Upper lobe of left lung (tissue), 6 donors: ENCODE results near the gene RAB33B. TPM values are rescaled to one million over a fixed set of nuclear protein-coding genes. Genes with fewer than 3 reads are reported as not detected.
A peak's percentile ranks its signal among the peaks of the same experiment; 100 is the strongest.

ENCODE experiments used
- ATAC-seq, 2 donors: fragments of 200-7000 bp; cut with Tn5 transposase; one replicate each; pipeline ENCODE4 v1.9.1; 2022; ENCODE audit warnings: mild to moderate bottlenecking in 2 of 2, moderate library complexity in 2 of 2; ENCODE audit not compliant: low FRiP score in 2 of 2
- DNase-seq, 2 donors: peaks; one replicate each; pipeline ENCODE4 v3.0.0-alpha.2; 2019 to 2020
- H3K27ac ChIP-seq, 4 donors: fragments of 200-600 bp; sonication (generic); one replicate each; pipeline ENCODE4 v1.5.1; 2016 to 2019
- H3K27me3 ChIP-seq, 4 donors: fragments of 200-600 bp; sonication (generic); one replicate each; pipeline ENCODE4 v1.5.1; 2017 to 2019
- H3K36me3 ChIP-seq, 4 donors: fragments of 200-600 bp; sonication (generic); one replicate each; pipeline ENCODE4 v1.5.1; 2016 to 2019
- H3K4me1 ChIP-seq, 4 donors: fragments of 200-600 bp; sonication (generic); one replicate each; pipeline ENCODE4 v1.5.1; 2018 to 2019
- H3K4me3 ChIP-seq, 4 donors: fragments of 200-600 bp; sonication (generic); one replicate each; pipeline ENCODE4 v1.5.1; 2017 to 2019; ENCODE audit warnings: mild to moderate bottlenecking in 2 of 4, moderate library complexity in 1 of 4
- H3K9me3 ChIP-seq, 4 donors: fragments of 200-600 bp; sonication (generic); one replicate each; pipeline ENCODE4 v1.5.1; 2018 to 2019
- CTCF ChIP-seq, 6 experiments: fragments of 450-650 bp in 4 of 6; fragments of 200-600 bp in 2 of 6; sonication (generic) in 2 of 6; IDR thresholded peaks; one replicate each; pipeline ENCODE4 v1.5.1; 2016 to 2019; ENCODE audit warnings: antibody characterized with exemption in 6 of 6
- EP300 ChIP-seq, 4 donors: sonication (generic); formaldehyde crosslinking; IDR thresholded peaks; one replicate each; pipeline ENCODE4 v1.5.1; 2017; ENCODE audit warnings: antibody characterized with exemption in 4 of 4, control low read depth in 2 of 4
- POLR2A ChIP-seq, 4 donors: fragments of 450-650 bp; IDR thresholded peaks; one replicate each; pipeline ENCODE4 v1.5.1; 2016 to 2017; ENCODE audit warnings: antibody characterized with exemption in 4 of 4, mild to moderate bottlenecking in 2 of 4
- POLR2AphosphoS5 ChIP-seq, 2 donors: sonication (generic); formaldehyde crosslinking; IDR thresholded peaks; one replicate each; pipeline ENCODE4 v1.5.1; 2017; ENCODE audit warnings: antibody characterized with exemption in 2 of 2
- WGBS, 2 donors: methylation state at CpG; one replicate each; pipeline ENCODE4 v1.1.5; 2017 to 2018; 5-methylcytosine and 5-hydroxymethylcytosine counted together
- total RNA-seq, 6 donors: library from RNA; depleted of rRNA in 4 of 6; stranded (reverse); fragments of >200 nt in 4 of 6; gene quantifications; one replicate each; pipeline versions ENCODE4 v1.1.0 to v1.2.1, GENCODE V29; 2016 to 2021
- donor health status: DM: no; HTN: no; CAD: no; lungs with moderate emphysema.
- donor health status: DM: no; HTN: yes; CAD: no; lungs with severe emphysema.

Gene RAB33B
- total RNA-seq, 6 donors from 2014 or later, result 8.3 to 19.1 (median 9.4) TPM

DNA sequence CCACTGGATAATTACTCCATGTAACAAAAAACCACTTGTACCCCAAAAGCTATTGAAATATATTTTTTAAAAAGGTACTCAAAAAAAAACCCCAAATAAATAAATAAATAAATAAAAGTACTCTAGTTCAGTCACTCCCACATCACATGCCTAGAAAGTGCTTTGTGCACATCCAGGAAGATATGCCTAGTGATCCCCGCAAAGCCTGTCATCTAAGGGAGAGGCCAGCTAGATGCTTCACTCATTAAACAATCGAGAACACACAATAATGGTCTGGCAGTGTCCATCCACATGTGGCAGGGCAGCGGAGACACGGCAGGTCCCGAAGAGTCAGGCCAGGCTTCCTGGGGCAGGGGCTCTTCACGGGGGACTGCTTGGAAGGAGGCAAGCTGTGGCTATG lies 47.6 kb downstream of the RAB33B start:
- Histone ChIP-seq H3K36me3 (peaks cover 0 to 4% (median 0%) of the 10 kb centered on the region in 4 donors), H3K4me3 (no peak overlapping the region), H3K27me3 (no peaks in the 10 kb centered on the region), H3K27ac (no peak overlapping the region), H3K9me3 (no peaks in the 10 kb centered on the region), H3K4me1 (peaks cover 0 to 8% (median 3%) of the 10 kb centered on the region in 4 donors)
- DNase-seq (no peak), ATAC-seq (peak in 1 of 2 donors; percentile 7)
- TF ChIP-seq POLR2AphosphoS5 (IDR thresholded peaks at IDR 0.05) (no peak), CTCF (IDR thresholded peaks at IDR 0.05) (no peak), EP300 (IDR thresholded peaks at IDR 0.05) (no peak), POLR2A (IDR thresholded peaks at IDR 0.05) (no peak)
- WGBS, 2 donors, result 93 to 94% methylated on average over 2 to 6 of the region's 6 CpGs

- Histone ChIP-seq H3K4me3 (no peak overlapping the region), H3K9me3 (no peaks in the 10 kb centered on the region), H3K27me3 (no peaks in the 10 kb centered on the region), H3K4me1 (peaks cover 0 to 8% (median 3%) of the 10 kb centered on the region in 4 donors), H3K36me3 (peaks cover 0 to 11% (median 5%) of the 10 kb centered on the region in 4 donors), H3K27ac (no peak overlapping the region)
- ATAC-seq, result peak; percentile 54 to 63
- peak in 1 of 2 donors; percentile 31 for DNase-seq
- TF ChIP-seq CTCF (IDR thresholded peaks at IDR 0.05) (no peak), EP300 (IDR thresholded peaks at IDR 0.05) (no peak), POLR2A (IDR thresholded peaks at IDR 0.05) (no peak), POLR2AphosphoS5 (IDR thresholded peaks at IDR 0.05) (no peak)
- WGBS, 2 donors, result 43 to 49% methylated on average over 13 of the region's 13 CpGs
Measured at GRCh38 chr4:139501927-139502899, 48.3 kb downstream of the RAB33B start.

DNA sequence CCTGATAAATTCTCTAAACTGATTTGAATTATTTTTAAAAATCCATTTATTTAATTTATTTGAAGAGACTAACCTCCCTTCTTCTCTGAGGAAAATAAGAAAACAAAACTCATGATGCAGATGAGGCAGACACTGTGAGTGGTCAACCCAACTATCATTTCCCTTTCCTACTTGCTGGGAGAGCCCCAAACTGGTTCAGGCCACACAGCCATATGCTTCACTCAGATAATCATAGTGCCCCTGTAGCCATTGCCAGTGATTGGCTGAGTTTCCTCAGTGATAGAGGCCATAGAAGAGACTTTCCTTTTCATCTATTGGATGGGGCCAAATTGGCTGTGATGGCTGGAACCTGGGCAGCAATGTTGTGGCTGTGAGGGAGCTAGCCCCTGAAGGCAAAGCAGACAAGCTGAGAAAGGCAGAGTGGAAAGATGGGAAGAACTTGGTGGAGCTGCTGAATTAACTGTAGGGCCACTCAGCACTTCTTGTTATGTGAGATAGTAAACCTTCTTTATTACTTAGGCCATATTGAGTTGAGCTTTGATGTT lies 49.8 kb downstream of the RAB33B start:
- TF ChIP-seq POLR2AphosphoS5 (IDR thresholded peaks at IDR 0.05) (no peak), CTCF (IDR thresholded peaks at IDR 0.05) (no peak), POLR2A (IDR thresholded peaks at IDR 0.05) (no peak), EP300 (IDR thresholded peaks at IDR 0.05) (no peak)
- Histone ChIP-seq H3K4me1 (peaks cover 0 to 8% (median 3%) of the 10 kb centered on the region in 4 donors), H3K9me3 (no peaks in the 10 kb centered on the region), H3K27ac (no peak overlapping the region), H3K36me3 (peaks cover 0 to 25% (median 6%) of the 10 kb centered on the region in 4 donors), H3K4me3 (no peak overlapping the region), H3K27me3 (no peaks in the 10 kb centered on the region)
- DNase-seq (no peak), ATAC-seq (no peak)

DNA sequence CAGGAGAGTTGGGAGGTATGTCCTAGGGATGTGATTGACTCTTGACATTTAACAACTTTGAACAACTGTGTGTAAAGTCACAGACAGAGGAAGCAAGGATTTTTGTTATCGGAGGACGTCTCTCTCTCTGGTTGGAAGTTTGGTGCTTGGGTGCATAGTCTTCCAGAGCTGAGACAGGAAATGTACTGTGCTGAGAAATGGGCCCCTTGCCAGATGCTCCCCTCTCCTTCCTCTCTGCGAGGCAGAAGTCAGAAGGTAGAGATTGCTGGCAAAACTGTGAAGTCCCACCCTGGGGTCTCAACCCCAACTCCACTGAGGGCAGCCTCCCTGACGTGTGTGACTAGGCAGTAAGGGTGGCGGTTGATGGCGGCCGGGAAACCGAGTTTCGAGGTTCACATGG lies 52.9 kb downstream of the RAB33B start:
- DNase-seq (no peak), ATAC-seq (no peak)
- H3K27ac ChIP-seq, result no peak overlapping the region
- TF ChIP-seq POLR2AphosphoS5 (IDR thresholded peaks at IDR 0.05) (no peak), CTCF (IDR thresholded peaks at IDR 0.05) (no peak), POLR2A (IDR thresholded peaks at IDR 0.05) (no peak), EP300 (IDR thresholded peaks at IDR 0.05) (no peak)
- peaks cover 0 to 8% (median 3%) of the 10 kb centered on the region in 4 donors for H3K4me1 ChIP-seq
- 79 to 86% methylated on average over 2 to 9 of the region's 9 CpGs for WGBS, 2 donors
- H3K27me3 ChIP-seq, result no peaks in the 10 kb centered on the region
- H3K4me3 ChIP-seq, result no peak overlapping the region
- no peaks in the 10 kb centered on the region for H3K9me3 ChIP-seq
- H3K36me3 ChIP-seq, result peaks cover 0 to 56% (median 22%) of the 10 kb centered on the region in 4 donors
